GM21526 (cell line): Measurements from ENCODE around the gene USP13.
A peak's percentile ranks its signal among the peaks of the same experiment; 100 is the strongest.
"Not testable (repeated sequence)": the region's sequence is repeated elsewhere in the genome, so short reads cannot be mapped to it uniquely, and the experiment has no call there.

Source experiments
- ATAC-seq: cut with Tn5 transposase; IDR thresholded peaks from one replicate; pipeline ENCODE4 v1.9.1; 2021; ENCODE audit warnings: moderate library complexity; ENCODE audit not compliant: unreplicated experiment, low FRiP score

USP13 gene

DNA sequence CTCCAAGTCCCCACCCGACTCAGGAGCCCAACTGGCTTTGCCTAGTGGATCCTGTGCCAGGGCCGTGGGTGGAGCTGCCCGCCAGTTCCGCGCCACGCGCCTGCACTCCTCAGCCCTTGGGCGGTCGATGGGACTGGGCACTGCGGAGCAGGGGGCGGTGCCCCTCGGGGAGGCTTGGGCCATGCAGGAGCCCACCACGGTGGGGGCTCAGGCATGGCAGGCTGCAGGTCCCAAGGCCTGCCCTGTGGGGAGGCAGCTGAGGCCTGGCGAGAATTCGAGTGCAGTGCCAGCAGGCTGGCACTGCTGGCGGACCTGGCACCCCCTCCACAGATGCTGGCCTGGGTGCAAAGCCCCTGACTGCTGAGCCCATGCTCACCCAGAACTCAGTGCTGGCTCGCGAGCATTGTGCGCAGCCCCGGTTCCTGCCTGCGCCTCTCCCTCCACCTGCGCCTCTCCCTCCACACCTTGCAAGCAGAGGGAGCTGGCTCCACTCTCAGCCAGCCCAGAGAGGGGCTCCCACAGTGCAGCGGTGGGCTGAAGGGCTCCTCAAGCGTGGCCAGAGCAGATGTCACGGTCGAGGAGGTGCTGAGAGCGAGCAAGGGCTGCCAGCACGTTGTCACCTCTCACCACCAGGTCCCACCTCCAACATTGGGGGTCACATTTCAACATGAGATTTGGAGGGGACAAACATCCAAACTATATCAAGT, 122.7 kb downstream of the USP13 start:
- no peak for ATAC-seq

- ATAC-seq, result not testable (repeated sequence)
Measured at GRCh38 chr3:179782841-179783240, 130.0 kb downstream of the USP13 start.

DNA sequence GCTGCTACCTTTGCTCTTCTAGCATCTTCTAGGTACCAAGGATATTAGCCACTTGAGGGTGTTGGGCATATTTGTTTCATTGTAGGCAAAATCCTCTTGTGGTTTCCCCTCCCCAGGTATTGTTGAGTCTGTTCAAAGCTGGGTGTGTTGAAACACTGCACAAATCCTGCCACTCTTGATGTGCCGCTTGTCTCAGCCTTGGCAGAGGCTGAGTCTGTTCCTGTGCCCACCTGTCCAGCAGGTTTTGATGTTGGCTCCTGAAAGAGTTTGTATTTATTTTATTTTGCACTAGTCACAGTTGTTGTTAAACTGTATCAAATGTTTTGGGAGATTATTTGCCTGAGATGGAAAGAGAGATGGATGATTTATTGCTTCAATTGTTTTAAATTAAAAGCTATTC, 136.2 kb downstream of the USP13 start:
- ATAC-seq, result no peak

GRCh38 chr3:179791793-179792192, 139.0 kb downstream of the USP13 start:
- ATAC-seq, result no peak

GRCh38 chr3:179794355-179794754, 141.5 kb downstream of the USP13 start:
- ATAC-seq, result no peak

DNA sequence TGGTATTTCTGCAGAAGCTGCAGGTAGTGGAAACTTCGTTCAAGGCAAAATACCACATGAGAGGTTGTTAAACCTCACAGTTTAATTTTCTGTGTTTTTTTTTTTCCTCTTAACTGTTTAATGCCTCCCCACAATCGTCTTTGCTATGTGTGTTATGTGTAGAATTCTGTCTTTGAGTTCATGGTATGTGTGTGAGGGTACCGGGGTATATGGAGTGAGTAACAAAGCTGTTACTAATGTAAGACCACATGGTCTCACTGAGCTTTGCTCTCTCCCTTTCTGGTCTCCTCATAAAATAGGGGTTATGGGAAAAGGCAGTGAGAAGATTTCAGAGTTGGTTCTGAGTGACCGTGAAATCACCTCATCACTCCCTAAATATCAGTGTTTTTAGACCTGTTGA, 143.6 kb downstream of the USP13 start:
- ATAC-seq, result no peak

DNA sequence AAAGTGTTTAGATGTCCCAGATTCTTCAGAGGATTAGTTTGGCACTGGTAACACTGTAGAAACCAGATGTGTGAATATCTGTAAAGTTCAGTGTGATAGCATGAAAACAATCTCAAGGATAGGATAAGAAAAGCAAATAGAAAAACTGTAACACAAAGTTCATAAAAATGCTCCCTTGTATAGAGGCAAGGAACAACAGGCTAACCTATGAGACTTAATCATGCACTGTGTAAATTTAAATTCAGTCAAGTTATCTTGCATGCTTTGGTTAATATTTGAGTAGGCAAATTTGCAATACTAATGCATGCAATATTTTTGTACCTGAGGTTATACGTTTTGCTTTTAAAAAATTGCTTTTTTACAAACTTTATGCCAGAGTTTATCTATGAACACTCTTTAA, 144.4 kb downstream of the USP13 start:
- no peak for ATAC-seq

- ATAC-seq, result no peak
Measured at GRCh38 chr3:179801263-179801662, 148.4 kb downstream of the USP13 start.

- no peak for ATAC-seq
Measured at GRCh38 chr3:179801856-179802255, 149.0 kb downstream of the USP13 start.

GRCh38 chr3:179806177-179806576, 153.3 kb downstream of the USP13 start:
- ATAC-seq, result no peak

GRCh38 chr3:179807588-179807987, 154.7 kb downstream of the USP13 start:
- no peak for ATAC-seq

DNA sequence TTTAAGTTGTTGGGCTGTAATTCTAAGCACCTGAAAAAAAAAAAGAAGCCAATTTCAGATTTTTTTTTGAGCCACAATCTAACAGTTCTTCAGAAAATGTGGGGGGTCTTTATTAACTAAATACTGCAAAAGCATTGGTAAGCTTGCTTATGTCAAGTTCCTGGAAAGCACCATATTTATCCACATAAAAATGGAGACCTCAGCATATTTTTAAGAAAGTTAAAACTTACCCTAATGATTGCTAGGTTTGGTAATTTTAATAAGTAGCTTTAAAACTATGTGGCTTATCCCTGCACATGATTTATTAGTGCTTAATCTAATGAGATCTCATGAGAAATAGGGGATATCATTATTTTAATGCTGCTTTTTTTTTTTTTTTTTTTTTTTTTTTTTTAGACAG, 156.8 kb downstream of the USP13 start:
- no peak for ATAC-seq

DNA sequence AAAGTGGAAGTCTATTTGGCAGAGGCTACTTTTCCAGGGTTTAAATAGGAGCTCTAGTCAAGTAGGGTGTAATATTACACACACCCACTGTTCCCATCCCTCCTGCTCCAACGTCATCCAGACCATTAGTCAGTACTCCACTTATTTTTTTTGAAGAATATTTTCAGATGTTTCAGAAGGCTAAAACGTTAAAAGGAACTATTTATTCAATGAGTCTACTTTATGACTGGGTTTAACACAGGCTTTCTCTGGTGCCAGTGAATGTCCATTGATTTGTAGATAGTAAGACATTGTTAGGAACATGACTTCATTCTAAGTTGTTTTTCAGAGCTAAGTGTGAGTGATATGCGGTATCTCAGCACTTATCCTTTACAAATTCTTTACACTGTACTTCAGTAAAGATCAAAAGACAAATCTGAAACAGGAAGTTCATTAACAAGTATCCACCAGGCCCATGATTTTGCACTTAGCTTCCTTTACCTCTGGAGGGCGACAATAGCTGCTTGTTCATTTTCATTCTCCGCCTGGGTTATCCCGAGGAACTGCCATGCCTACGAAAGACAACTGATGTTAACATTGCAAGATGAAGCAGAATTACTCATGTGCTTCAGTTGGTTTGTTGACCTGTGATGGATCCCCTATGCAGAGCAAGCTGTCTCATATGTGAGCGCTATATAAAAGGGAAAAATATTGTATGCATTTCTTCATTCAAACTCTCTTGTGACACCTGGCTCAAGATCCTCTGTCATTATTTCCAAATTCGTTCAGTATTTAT, 158.7 kb downstream of the USP13 start:
- peak; percentile 95 for ATAC-seq

GRCh38 chr3:179812096-179812382, 159.2 kb downstream of the USP13 start:
- ATAC-seq, result no peak

DNA sequence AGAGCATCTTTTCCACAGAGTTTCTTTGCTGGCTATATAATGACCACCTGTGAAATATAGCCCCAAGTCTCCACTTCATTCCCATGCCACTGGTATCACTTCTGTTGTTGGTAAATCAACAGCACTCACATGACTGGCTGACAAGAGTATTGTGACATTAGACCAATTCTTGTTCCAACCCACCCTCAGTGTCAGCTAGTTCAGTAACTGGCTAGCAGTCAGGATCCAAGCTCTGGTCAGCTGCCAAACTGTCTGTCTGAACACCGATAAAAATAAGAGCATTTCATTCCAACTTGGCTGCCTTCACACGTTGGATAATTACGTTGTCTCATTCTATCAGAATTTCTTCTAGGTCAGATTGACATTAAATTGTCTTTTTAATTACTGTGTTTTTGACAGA, 166.5 kb downstream of the USP13 start:
- no peak for ATAC-seq

DNA sequence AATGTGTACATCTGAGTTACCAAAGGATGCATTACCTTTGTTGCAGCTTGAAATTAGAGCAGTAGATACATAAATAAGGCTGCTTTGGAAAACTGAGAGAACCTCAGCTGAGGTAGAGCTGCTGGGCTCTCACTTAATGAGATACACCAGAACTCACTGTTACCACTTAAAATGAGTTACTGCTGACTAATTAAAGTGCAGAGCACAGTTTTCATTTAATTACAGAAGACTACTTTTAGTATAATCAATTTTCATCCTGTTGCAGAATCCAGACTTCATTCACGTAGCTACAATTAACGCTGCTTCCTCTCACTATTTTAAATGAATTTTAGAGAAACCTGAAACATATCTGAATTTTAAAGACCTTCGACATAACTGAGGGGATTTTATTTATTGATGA, 169.5 kb downstream of the USP13 start:
- ATAC-seq, result no peak

DNA sequence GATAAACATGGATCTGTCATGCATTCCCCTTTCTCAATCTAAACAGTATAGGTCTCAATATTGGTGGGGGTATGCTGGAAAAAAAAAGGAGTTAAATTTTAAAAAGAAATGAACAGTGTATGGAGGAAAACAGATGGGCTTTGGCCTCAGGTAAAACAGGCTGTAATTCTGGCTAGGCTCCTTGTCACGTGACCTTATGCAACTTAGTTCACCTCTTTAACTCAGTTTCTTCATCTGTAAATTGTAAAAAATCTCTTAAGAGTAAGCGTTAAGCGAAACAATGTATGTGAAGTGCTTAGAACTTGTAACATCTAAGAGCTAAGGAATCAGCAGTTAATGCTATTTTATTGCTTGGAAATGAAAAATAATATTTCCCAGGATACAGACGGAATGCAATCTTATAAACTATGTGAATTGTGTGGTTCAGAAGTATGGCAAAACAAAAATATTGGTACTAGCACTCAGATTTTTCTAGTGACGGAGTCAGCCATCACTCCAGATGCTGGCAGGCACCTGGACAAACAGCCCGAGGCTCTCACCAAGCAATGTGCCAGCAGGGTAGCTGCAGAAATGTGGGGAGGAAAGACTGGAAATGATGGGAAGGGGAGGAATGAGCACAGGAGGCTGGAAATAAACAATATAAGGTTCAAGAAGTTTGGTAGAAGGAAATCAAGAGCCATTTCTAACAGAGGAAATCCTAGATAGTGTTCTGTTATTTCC, 172.8 kb downstream of the USP13 start:
- no peak for ATAC-seq

- no peak for ATAC-seq
Measured at GRCh38 chr3:179826247-179826637, 173.4 kb downstream of the USP13 start.

DNA sequence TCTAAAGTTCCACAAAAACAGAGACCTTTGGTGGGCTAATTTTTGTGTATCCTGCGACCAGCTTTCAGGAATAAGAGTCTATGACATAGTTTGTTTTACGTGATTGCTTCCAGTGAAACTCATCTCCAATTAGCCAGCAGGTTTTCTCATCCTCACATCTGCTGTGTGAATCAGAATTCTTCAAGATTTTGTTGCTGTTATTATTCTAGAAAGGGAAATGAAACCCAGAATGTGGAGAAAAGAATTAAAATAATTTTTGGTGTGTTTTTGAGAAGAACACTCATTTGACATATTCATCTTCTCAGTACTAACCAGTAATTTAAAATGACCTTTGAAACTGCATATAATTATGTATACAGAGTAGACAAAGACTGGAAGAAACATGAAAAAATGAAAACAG, 175.9 kb downstream of the USP13 start:
- no peak for ATAC-seq

- no peak for ATAC-seq
Measured at GRCh38 chr3:179829401-179829800, 176.6 kb downstream of the USP13 start.

- no peak for ATAC-seq
Measured at GRCh38 chr3:179832333-179832854, 179.6 kb downstream of the USP13 start.
